Measurements from ENCODE around the gene FAM200A. TPM values are rescaled to one million over a fixed set of nuclear protein-coding genes. Genes with fewer than 3 reads are reported as not detected.
A peak's percentile ranks its signal among the peaks of the same experiment; 100 is the strongest.
"Not testable (repeated sequence)": the region's sequence is repeated elsewhere in the genome, so short reads cannot be mapped to it uniquely, and the experiment has no call there.

Gene FAM200A
- total and polyA plus RNA-seq, 12 donors: 4.0 to 10.7 (median 7.3) TPM

DNA sequence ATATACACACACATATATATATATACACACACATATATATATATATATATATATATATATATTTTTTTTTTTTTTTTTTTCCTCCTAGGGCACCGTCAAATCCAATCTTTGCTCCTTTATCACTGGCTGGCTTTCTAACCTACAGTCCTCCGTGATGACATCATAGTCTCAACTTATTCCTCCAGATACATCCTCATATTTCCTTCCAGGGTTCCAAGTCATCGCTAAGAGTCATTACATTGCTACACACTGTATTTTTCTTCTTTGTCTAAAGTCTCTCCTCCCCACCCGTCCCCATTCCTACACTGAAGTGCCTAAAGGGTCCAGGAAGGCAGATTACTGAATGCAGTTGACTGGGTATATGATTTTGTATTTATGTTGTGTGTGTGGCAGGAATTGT, 1.1 kb upstream of the FAM200A start:
- no peak overlapping the region for H3K4me3 ChIP-seq
- peaks cover 14 to 30% of the 10 kb centered on the region in 2 donors for H3K4me1 ChIP-seq (replicated peaks in 1 of 2)
- TF ChIP-seq CTCF (IDR thresholded peaks at IDR 0.05) (no peak), POLR2A (IDR thresholded peaks at IDR 0.05) (no peak)
- H3K9me3 ChIP-seq (replicated peaks in 1 of 3): no peaks in the 10 kb centered on the region
- H3K27ac ChIP-seq: no peak overlapping the region
- intact Hi-C loops (cut with DNase I): loop anchor here in 1 of 2 donors (5.0 kb wide), 1 partner anchor 56 kb away; no protein-coding TSS in a partner anchor
- H3K36me3 ChIP-seq (replicated peaks in 1 of 2): peaks cover 0 to 11% of the 10 kb centered on the region in 2 donors
- no peaks in the 10 kb centered on the region for H3K27me3 ChIP-seq
- WGBS, 4 donors: 91 to 95% (median 93%) methylated on average over 4 of the region's 4 CpGs
- no peak for DNase-seq

GRCh38 chr7:99551334-99551733, 580 bp downstream of the FAM200A start:
- Histone ChIP-seq H3K4me3 (peak overlapping the region; percentile 57 to 94 (median 81)), H3K27ac (peak overlapping the region; percentile 63 to 91 (median 78)), H3K36me3 (replicated peaks in 1 of 2) (peaks cover 0 to 11% of the 10 kb centered on the region in 2 donors), H3K4me1 (replicated peaks in 1 of 2) (peaks cover 8 to 15% of the 10 kb centered on the region in 2 donors), H3K27me3 (no peaks in the 10 kb centered on the region), H3K9me3 (replicated peaks in 1 of 3) (no peaks in the 10 kb centered on the region)
- no peak for TF ChIP-seq CTCF (IDR thresholded peaks at IDR 0.05)
- TF ChIP-seq POLR2A (IDR thresholded peaks at IDR 0.05): no peak
- intact Hi-C loops (cut with DNase I): loop anchor here in 1 of 2 donors (5.0 kb wide), 1 partner anchor 54 kb away; no protein-coding TSS in a partner anchor
- peak in 2 of 7 donors; percentile 14 to 22 for DNase-seq
- WGBS, 4 donors: 8 to 11% (median 9%) methylated on average over 10 to 15 of the region's 15 CpGs

DNA sequence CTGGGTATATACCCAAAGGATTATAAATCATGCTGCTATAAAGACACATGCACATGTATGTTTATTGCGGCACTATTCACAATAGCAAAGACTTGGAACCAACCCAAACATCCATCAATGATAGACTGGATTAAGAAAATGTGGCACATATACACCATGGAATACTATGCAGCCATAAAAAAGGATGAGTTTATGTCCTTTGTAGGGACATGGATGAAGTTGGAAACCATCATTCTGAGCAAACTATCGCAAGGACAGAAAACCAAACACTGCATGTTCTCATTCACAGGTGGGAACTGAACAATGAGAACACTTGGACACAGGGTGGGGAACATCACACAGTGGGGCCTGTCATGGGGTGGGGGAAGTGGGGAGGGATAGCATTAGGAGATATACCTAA, 2.4 kb downstream of the FAM200A start:
- intact Hi-C loops (cut with DNase I); H3K27ac ChIP-seq; DNase-seq; H3K9me3 ChIP-seq (replicated peaks in 1 of 3); H3K27me3 ChIP-seq; H3K4me3 ChIP-seq; H3K36me3 ChIP-seq (replicated peaks in 1 of 2): not testable (repeated sequence)
- 100% methylated on average over 1 of the region's 2 CpGs; no CpG with 5 or more reads in 1 of the 4 donors for WGBS, 4 donors
- peaks cover 8 to 15% of the 10 kb centered on the region in 2 donors for H3K4me1 ChIP-seq (replicated peaks in 1 of 2)

DNA sequence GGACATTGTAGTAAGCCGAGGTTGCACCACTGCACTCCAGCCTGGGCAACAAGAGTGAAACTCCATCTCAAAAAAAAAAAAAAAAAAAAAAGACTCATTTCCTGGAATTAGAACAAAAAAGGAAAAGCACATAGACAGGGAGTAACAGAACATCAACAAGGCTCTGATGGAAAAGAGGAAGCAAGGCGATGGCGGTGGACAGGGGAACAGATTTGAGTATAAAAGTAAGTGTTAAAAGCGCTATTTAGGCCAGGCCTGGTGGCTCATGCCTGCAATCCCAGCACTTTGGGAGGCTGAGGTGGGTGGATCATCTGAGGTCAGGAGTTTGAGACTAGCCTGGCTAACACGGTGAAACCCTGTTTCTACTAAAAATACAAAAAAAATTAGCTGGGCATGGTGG, 6.6 kb downstream of the FAM200A start:
- DNase-seq; H3K4me1 ChIP-seq (replicated peaks in 1 of 2); H3K36me3 ChIP-seq (replicated peaks in 1 of 2); intact Hi-C loops (cut with DNase I); H3K27ac ChIP-seq; H3K27me3 ChIP-seq; H3K4me3 ChIP-seq: not testable (repeated sequence)
- H3K9me3 ChIP-seq (replicated peaks in 1 of 3): peaks cover 0 to 17% (median 0%) of the 10 kb centered on the region in 3 donors
- WGBS, 4 donors: 95 to 99% (median 96%) methylated on average over 5 of the region's 5 CpGs

DNA sequence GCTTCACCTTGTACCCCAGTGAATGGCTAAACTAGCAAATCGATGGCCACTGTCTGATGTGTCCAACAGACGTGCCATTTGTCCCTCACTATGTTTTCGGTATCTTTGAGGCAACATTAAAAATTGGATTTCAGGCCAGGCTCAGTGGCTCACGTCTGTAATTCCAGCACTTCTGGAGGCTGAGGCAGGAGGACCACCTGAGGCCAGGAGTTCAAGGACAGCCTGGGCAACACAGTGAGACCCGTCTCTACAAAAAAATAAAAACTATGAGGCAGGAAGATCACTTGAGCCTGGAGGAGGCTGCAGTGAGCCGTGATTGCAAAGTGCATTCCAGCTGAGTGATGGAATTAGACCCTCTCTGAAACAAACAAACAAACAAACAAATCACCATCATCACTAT, 8.0 kb downstream of the FAM200A start:
- Histone ChIP-seq H3K27ac (no peak overlapping the region), H3K9me3 (replicated peaks in 1 of 3) (peaks cover 0 to 19% (median 0%) of the 10 kb centered on the region in 3 donors), H3K4me3 (no peak overlapping the region), H3K4me1 (replicated peaks in 1 of 2) (no peaks in the 10 kb centered on the region), H3K36me3 (replicated peaks in 1 of 2) (no peaks in the 10 kb centered on the region), H3K27me3 (no peaks in the 10 kb centered on the region)
- 89 to 91% (median 90%) methylated on average over 6 of the region's 6 CpGs for whole genome bisulfite sequencing, 4 donors
- DNase-seq: no peak
- TF ChIP-seq POLR2A (IDR thresholded peaks at IDR 0.05) (no peak), CTCF (IDR thresholded peaks at IDR 0.05) (no peak)
- intact Hi-C loops (cut with DNase I): no loop called here

Measured in adrenal gland (tissue), 12 donors.